Testis (tissue), 3 donors: ENCODE data around the gene OLA1. TPM values are rescaled to one million over a fixed set of nuclear protein-coding genes. Genes with fewer than 3 reads are reported as not detected.

Experiments used
- DNase-seq: peaks from one replicate; pipeline ENCODE4 v3.0.0-alpha.2; 2019
- H3K27ac ChIP-seq, 2 donors: fragments of 200-600 bp; sonication (generic); one replicate each; pipeline ENCODE4 v1.5.1; 2019
- H3K27me3 ChIP-seq: fragments of 200-600 bp; sonication (generic); one replicate; pipeline ENCODE4 v1.5.1; 2019
- H3K36me3 ChIP-seq: fragments of 200-600 bp; sonication (generic); one replicate; pipeline ENCODE4 v1.5.1; 2017; ENCODE audit warnings: low read depth; ENCODE audit errors: missing control alignments
- H3K4me1 ChIP-seq: fragments of 200-600 bp; sonication (generic); one replicate; pipeline ENCODE4 v1.5.1; 2019
- H3K4me3 ChIP-seq, 2 donors: fragments of 200-600 bp; sonication (generic); one replicate each; pipeline ENCODE4 v1.5.1; 2017 to 2019
- H3K9me3 ChIP-seq: fragments of 200-600 bp; sonication (generic); one replicate; pipeline ENCODE4 v1.5.1; 2017
- CTCF ChIP-seq, 3 experiments: fragments of 450-650 bp in 2 of 3; fragments of 200-600 bp in 1 of 3; sonication (generic) in 1 of 3; IDR thresholded peaks; one replicate each; pipeline ENCODE4 v1.5.1; 2016 to 2019; ENCODE audit warnings: antibody characterized with exemption in 3 of 3, mild to moderate bottlenecking in 2 of 3, moderate library complexity in 1 of 3
- POLR2A ChIP-seq: fragments of 450-650 bp; IDR thresholded peaks from one replicate; pipeline ENCODE4 v1.6.1; 2017; ENCODE audit warnings: antibody characterized with exemption, mild to moderate bottlenecking, moderate library complexity
- WGBS, 2 donors: methylation state at CpG; one replicate each; pipeline ENCODE4 v1.1.5; 2018; 5-methylcytosine and 5-hydroxymethylcytosine counted together
- intact Hi-C: fragments of 100-400 bp; cut with DNase I; formaldehyde crosslinking; loops from one replicate; pipeline ENCODE4 v1.15.1; 2023; ENCODE audit warnings: low total_unique reads
- polyA plus RNA-seq: library from polyadenylated mRNA; stranded (reverse); fragments of 350-450 nt; fragmentation: Illumina TruSeq; extraction: RNeasy Lipid Tissue Mini Kit (QIAGEN cat#74804); gene quantifications from one replicate; pipeline ENCODE4 v1.2.3, GENCODE V29; 2014; ENCODE audit warnings: low read depth, low replicate concordance; ENCODE audit not compliant: insufficient read depth
- total RNA-seq, 2 donors: library from RNA; depleted of rRNA; stranded (reverse); fragments of >200 nt; gene quantifications; one replicate each; pipeline ENCODE4 v1.2.3, GENCODE V29; 2016

OLA1 gene
- total and polyA plus RNA-seq, 3 donors from 2014 or later: 58.0 to 118 (median 63.6) TPM

DNA sequence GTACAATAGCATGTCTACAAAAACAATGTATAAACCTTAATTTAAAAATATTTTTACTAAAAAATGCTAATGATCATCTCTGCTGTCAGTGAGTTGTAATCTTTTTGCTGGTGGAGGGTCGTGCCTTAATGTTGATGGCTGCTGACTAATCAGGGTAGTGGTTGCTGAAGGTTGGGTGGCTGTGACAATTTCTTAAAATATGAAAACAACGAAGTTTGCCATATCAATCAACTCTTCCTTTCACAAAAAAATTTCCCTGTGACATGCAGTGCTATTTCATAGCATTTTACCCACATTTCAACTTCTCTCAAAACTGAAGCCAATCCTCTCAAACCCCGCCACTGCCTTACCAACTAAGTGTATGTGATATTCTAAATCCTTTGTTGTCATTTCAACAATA is 112.4 kb downstream of the OLA1 start:
- intact Hi-C loops: no loop called here
- Histone ChIP-seq H3K4me3 (no peak overlapping the region), H3K27me3 (no peaks in the 10 kb centered on the region), H3K36me3 (no peaks in the 10 kb centered on the region), H3K9me3 (no peaks in the 10 kb centered on the region), H3K27ac (no peak overlapping the region), H3K4me1 (no peaks in the 10 kb centered on the region)
- WGBS, 2 donors: 90 to 95% methylated on average over 3 of the region's 3 CpGs
- TF ChIP-seq POLR2A: no peak
- no peak for TF ChIP-seq CTCF (IDR thresholded peaks at IDR 0.05)
- no peak for DNase-seq

GRCh38 chr2:174125090-174125489 is 123.2 kb downstream of the OLA1 start:
- H3K27me3 ChIP-seq: no peaks in the 10 kb centered on the region
- H3K27ac ChIP-seq: no peak overlapping the region
- no peaks in the 10 kb centered on the region for H3K36me3 ChIP-seq
- intact Hi-C loops: no loop called here
- 88 to 92% methylated on average over 4 of the region's 4 CpGs for WGBS, 2 donors
- H3K9me3 ChIP-seq: no peaks in the 10 kb centered on the region
- H3K4me1 ChIP-seq: no peaks in the 10 kb centered on the region
- TF ChIP-seq CTCF (IDR thresholded peaks at IDR 0.05) (no peak), POLR2A (no peak)
- H3K4me3 ChIP-seq: no peak overlapping the region
- DNase-seq: no peak

- no peak overlapping the region for H3K27ac ChIP-seq
- intact Hi-C loops: no loop called here
- H3K4me1 ChIP-seq: no peaks in the 10 kb centered on the region
- no peak for TF ChIP-seq CTCF (IDR thresholded peaks at IDR 0.05)
- no peak for TF ChIP-seq POLR2A
- no peak for DNase-seq
- H3K36me3 ChIP-seq: no peaks in the 10 kb centered on the region
- no peaks in the 10 kb centered on the region for H3K27me3 ChIP-seq
- no peak overlapping the region for H3K4me3 ChIP-seq
- no peaks in the 10 kb centered on the region for H3K9me3 ChIP-seq
- WGBS, 2 donors: 85 to 87% methylated on average over 5 of the region's 5 CpGs
Observed at GRCh38 chr2:174124181-174124580, 124.2 kb downstream of the OLA1 start.

GRCh38 chr2:174122185-174122584 is 126.1 kb downstream of the OLA1 start:
- no peak for DNase-seq
- Histone ChIP-seq H3K27me3 (no peaks in the 10 kb centered on the region), H3K27ac (no peak overlapping the region), H3K4me1 (no peaks in the 10 kb centered on the region), H3K36me3 (no peaks in the 10 kb centered on the region), H3K4me3 (no peak overlapping the region), H3K9me3 (no peaks in the 10 kb centered on the region)
- intact Hi-C loops: no loop called here
- no peak for TF ChIP-seq CTCF (IDR thresholded peaks at IDR 0.05)
- no peak for TF ChIP-seq POLR2A

DNA sequence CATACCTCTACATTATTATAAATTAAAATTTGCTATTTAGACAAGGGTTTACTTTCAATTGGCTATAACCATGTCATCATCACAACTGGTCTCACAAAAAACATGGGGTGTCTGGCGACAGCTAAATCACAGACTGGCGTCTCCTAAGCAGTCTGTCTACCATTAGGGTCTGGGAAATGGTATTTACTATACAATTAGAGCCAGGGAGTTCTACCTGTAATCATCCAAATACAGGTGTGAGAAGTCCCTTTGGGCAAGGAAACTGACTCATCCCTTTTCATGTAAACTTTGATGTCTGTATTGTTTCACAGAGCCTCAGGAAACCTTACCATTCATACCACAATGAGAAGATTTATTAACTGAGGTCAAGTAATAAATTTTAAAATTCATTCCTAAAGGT is 126.7 kb downstream of the OLA1 start:
- no peak overlapping the region for H3K4me3 ChIP-seq
- TF ChIP-seq CTCF (IDR thresholded peaks at IDR 0.05): no peak
- no peak for TF ChIP-seq POLR2A
- no peaks in the 10 kb centered on the region for H3K27me3 ChIP-seq
- H3K4me1 ChIP-seq: no peaks in the 10 kb centered on the region
- intact Hi-C loops: no loop called here
- DNase-seq: no peak
- no peaks in the 10 kb centered on the region for H3K36me3 ChIP-seq
- H3K9me3 ChIP-seq: no peaks in the 10 kb centered on the region
- WGBS, 2 donors: 95 to 99% methylated on average over 2 of the region's 2 CpGs
- no peak overlapping the region for H3K27ac ChIP-seq
